NOMO-1 (cell line): ENCODE data around the gene UST.
"Not testable (repeated sequence)": the region's sequence is repeated elsewhere in the genome, so short reads cannot be mapped to it uniquely, and the experiment has no call there.

ENCODE experiments used
- DNase-seq, 2 experiments: peaks; one replicate each; lab custom pipeline; 2025; ENCODE audit not compliant: unreplicated experiment in 2 of 2; lab: John Stamatoyannopoulos, UW

UST gene

DNA sequence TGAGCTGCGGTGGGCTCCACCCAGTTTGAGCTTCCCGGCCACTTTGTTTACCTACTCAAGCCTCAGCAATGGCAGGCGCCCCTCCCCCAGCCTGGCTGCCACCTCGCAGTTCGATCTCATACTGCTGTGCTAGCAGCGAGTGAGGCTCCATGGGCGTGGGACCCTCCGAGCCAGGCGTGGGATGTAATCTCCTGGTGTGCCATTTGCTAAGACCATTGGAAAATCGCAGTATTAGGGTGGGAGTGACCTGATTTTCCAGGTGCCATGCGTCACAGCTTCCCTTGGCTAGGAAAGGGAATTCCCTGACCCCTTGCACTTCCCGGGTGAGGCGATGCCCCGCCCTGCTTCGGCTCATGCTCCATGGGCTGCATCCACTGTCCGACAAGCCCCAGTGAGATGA is 117.3 kb downstream of the UST start:
- DNase-seq, result not testable (repeated sequence)

DNA sequence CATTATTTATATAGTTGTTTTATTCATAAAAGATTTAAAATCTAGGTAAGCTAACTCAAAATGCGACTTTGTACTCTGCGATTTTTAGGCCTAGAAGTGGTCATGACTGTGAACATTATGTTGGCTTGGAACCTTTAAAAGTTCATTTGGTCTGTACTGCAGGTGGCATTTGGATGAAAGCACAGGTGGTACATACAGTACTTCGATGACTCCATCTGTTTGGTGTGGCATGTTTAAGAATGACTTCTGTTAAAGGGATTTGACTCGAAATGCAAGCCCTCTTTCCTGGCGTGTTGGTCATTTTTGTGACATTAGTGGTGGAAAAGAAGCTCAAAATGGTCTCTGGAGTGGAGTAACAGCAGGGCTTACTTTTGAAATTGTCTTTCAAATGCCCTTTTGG is 118.1 kb downstream of the UST start:
- no peak for DNase-seq

DNA sequence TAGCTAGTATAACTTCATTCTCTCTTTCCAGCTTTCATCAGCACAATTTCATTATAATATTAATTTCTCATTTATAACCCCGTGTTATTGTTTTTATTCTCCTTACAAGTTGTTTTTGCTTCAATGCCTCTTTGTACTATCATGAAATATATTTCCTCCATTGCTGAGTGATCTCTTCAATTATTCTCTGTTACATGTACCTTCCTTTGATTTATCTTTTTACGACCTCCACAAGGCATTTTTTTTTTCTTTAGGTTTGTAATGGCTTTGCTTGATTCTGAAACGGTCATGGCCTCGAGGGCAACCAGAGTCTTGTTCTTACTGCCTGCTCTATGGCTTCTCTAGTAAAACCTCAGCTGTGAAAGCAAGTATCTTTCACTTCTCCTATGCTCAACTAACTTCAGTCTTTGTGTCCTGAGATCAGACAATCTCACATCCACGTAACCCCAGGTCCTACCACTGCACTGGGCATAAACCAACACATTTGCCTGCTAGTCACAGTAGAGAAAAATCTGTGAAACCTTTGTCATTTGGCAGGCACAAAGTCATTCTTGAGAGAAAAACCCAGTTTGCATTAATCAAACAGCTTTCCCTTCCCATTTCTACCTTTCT is 119.9 kb downstream of the UST start:
- peak in 1 of 2 experiments; percentile 47 for DNase-seq

DNA sequence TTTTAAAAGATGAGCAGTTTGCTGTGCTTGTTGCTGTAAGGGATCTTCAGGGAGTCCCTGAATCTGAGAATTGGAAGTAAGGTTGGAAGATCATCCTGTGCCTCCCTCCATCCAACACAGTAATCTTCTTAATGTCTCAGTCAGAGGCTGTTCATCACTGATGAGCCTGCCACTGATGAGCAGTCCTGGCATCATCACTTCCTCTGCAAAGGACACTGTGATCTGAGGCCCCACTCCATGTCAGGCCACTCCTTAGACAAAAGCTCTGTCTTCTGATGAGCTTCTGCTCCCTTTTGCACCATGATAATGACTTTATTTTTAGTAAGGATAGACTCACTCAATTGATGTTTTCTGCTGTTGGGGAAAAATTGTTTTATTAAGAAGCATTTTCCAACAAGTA is 121.0 kb downstream of the UST start:
- no peak for DNase-seq

DNA sequence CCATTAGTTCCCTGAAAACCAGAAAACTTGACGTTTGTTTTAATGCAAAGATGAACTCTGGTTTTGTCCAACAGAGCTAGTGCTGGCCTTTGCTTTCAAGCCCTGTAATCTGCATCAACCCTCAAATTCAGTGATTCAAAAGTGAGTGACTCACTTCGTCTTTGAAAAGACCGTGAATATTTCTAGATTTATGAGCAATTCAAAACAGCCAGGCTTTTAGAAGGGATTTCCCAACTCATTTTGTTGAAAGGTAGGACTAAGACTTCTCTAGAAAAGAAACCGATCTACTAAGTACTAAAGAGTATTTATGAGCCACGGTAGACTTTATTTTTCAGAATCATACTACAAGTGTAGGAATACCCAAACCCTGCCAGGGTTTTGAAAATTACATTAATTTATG is 121.5 kb downstream of the UST start:
- DNase-seq, result peak in 1 of 2 experiments; percentile 61

DNA sequence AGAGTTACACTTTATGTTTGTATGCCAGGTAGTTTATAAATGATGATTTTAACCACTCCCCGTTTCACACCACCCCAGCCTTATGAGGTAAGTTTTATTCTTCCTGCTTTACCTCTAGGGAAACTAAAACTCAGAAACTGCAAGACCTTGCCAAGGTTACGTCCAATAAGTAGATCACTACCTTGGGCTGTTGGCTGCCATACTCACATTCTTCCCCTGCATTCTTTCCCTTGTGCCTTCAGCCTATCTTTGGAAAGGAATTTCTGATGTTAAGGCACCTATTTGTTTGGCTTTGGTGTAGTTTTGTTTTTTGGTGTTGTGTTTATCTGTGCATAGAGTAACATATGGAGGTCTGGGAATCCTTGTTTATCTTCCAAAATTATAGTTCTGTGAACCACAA is 122.1 kb downstream of the UST start:
- DNase-seq, result no peak

DNA sequence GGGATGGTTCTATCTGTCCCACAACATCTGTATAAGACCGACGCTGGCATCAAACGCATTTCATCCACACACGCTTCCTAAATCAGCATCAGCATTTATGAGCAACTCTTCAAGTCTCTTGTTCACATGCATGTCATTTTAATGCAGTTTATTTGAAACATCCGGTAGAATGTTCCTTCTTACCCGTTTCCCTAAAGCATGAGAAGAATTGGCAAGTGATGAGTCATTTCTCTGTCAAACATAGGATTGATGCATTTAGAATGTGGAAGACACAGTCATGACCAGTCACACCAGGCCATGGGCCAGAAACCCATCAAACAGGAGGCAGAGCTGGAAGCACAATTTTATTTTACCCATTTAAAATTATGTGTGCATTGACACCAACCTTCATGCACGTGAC is 122.8 kb downstream of the UST start:
- DNase-seq, result peak; percentile 24 to 85

DNA sequence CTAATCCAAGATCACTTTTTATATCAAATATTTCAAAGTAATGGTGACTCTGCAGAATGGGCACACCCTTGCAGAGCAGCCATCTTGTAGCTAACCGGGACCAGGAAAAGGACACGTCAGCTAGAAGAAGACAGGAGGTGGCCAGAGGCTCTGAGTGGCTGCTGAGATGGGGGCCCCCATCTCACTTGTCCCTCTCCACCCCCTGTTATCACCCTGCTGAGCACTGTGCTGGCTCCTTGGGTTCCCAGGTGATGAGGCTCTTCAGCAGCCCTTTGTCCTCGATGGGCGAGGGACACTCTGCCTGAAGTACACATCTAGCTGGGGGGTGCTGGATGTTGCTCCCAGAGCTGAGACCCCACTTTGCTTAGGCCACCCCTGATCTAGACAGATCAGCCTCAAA is 126.3 kb downstream of the UST start:
- no peak for DNase-seq

DNA sequence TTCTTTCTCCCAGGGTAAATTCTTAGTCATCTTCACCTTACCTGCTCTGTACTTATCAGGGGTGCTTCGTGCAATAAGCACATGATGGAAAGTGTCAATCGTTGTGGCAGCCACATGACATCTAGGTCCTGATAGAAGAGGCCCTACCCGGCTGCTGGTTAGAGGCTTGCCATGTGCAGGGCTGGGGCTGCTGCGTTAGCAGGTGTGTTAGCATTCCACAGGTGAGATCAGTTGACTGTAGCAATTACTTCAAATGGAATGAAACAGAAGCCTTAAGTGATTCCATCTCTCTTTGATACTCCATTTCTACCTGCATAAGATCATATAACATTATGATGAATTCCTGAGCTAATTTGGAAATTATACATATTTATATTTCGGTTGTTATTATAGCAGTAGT is 127.0 kb downstream of the UST start:
- no peak for DNase-seq

DNA sequence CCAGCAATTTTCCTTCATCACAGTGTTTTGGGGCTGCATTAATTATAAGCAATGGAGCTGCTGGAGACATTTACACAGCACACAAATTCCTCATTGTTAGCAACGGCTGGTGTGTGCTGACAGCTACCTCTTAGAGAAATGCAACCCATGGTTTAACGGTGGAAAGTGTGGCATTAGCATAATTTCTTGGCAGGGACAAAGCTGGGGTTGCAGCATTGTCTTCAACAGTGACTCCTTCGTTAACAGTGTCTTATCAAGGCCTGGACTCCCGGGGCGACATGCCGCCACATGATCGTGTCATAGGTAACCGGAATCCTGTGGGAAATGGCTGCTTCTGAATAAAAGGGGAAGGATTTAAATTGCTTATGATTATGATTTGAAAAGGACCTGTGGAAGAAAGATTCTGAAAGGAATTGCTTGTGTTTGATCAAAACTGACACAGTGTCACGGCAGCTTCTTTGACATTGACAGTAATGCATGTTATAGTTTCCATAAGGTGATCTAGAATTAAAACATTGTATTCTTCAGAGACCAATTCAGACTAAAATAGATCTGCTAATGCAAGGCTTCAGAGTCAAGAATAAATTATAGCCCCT is 128.0 kb downstream of the UST start:
- DNase-seq, result no peak

DNA sequence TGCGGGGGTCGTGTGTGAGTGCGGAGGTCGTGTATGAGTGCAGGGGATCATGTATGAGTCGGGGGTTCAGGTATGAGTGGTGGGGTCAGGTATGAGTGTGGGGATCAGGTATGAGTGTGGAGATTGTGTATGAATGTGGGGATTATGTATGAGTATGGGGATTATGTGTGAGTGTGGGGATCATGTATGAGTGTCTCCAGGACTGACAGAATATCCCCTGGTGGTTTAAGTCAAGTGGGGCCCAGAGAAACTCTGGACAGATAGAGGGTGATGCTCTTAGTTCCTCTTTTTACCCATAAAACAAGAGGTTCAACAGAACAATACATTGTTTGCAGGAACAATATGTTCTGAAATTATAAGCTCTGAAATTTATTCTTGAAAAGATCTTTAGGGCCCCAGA is 131.9 kb downstream of the UST start:
- peak in 1 of 2 experiments; percentile 18 for DNase-seq

DNA sequence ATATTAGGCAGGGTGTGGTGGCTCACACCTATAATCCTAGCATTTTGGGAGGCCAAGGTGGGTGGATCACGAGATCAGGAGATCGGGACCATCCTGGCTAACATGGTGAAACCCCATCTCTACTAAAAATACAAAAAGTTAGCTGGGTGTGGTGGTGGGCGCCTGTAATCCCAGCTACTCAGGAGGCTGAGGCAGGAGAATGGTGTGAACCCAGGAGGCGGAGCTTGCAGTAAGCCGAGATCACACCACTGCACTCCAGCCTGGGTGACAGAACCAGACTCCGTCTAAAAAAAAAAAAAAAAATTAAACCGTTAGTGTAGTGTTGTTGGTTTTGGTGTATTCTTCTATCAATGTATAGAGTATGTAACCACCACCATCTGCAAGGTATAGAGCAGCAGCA is 133.9 kb downstream of the UST start:
- not testable (repeated sequence) for DNase-seq

DNA sequence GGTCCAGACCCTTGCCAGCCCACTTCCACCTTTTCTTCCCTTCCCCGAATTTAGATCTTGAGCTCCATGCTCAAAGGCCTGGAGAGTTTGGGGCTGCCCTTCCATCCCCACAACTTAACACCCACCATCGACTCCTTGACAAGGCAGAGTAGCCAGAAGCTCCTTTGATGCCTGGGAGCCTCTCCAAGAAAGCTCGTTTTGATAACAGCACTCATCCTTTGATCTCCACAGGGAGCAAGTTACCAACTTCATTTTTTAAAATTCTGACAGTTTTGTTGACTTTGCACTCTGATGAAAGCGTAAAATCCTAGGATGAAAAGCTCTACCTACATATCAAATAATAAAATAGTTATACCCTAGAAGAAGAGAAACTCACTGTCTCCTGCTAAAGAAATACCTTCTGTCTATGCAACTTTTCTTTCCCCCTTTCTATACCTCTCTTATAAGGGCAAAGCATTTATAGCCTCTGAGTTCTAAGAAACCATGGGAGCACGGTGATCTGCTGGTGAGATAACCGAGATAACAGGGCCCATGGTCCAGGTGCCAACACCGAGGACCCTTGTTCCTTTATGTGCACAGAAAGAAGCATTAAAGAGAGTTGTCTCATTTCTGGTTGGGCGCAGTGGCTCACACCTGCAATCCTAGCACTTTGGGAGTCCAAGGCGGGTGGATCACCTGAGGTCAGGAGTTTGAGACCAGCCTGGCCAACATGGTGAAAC is 134.9 kb downstream of the UST start:
- DNase-seq, result no peak

DNA sequence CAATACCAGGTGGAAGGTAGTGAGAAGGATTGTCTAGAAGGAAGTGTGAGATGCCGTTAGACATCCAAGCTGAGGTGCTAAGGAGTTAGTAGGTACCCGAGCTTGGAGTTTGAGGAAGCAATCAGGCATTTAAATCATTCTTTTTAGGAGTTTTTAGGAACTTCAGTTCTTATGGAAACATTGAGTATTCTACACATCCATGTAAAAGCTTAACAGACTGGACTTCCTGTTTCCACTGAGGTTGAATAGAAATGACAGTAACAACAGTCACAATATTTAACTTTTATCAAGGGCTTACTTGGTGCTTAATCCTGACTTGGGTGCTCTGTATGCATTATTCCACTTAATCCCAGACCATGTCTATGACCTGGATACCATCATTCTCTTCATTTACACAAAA is 136.4 kb downstream of the UST start:
- DNase-seq, result peak in 1 of 2 experiments; percentile 47

DNA sequence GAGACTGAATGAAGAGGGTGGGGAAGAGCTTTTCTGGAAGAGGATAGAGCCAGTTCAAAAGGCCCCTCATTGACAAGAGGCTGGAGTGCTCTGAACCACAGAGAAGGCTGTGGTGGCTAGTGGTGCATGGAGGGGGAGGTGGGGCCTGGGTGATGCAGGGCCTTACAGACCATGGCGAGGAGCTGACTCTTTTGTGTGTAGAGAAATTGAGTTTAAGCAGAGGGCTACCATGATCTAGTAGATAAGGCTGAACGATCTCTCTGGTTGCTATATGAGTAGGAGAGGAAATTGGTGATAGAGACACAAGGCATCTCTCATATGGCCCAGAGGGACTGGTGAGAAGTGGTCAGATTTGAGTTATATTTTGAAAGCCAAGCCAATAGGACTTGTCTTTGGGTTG is 137.6 kb downstream of the UST start:
- no peak for DNase-seq

DNA sequence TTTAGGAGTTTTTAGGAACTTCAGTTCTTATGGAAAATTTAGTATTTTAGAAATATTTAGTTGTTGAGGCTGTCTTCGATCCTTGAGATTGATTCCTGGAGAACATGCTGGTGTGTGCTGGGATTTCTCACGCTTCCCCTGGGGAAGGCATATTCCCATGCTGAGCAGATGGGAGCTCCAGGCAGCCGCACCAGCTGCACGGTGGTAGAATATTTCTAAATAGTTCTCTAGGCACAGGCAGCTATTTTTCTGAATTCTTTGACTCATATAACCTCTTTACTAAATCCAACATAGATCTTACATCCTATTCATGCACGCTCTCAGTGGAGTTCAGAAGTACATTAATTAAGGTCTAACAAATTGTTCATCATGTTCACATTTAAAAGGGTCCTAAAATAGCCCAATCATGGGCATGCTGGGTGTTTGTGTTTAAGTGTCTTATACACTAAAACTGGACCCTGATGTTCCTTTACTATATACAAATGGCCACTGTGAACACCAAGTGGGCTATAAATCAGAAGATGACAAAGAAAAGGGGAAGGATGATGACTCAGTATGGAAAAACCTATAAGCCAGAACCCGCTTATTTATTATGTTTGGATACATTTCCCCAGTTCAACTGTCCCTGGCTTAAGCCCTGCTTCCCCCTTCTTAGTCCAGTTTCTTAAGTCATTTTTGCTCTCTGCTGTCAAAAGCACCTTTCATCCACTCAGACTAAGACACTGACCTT is 138.5 kb downstream of the UST start:
- peak; percentile 39 to 92 for DNase-seq

DNA sequence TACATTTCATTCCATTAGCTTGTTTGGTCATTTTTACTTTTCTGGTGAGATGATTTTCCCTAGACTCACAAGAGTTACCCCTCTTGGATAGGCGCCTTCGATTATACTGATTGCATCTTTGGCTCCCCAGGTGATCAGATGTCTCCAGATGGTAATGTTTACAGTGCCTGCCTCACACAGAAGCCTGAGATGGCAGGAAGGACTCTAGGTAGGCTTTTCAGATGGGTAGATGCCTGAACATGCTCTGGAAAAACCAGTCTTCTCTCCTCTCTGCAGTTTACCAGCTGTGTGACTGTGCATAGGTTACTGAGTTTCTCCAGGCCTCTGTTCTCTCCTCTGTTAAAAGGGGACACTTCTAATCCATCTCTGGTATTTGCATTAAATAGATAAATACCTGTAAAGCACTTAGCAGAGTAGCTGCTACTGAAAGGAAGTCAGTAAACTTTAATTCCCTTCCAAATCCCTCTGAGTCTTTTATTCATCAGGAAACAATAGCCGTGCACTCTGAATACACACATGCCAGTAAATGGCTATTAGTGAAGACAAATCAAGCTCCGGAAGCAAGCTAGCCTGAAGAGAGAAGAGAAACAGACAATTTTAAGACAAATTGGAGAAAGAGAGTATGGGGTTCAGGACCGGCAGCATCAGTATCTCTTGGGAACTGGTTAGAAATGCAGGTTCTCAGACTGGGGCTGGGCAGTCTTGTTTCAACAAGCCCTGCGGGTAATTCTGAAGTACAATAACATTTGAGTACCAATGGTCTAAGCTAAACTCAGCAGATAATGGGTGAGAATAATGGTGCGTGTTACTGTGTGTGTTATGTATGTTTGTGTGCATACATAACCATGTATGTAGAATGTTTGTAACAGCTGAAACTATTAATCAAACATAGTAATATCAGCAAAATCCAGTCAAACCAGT is 139.4 kb downstream of the UST start:
- no peak for DNase-seq

DNA sequence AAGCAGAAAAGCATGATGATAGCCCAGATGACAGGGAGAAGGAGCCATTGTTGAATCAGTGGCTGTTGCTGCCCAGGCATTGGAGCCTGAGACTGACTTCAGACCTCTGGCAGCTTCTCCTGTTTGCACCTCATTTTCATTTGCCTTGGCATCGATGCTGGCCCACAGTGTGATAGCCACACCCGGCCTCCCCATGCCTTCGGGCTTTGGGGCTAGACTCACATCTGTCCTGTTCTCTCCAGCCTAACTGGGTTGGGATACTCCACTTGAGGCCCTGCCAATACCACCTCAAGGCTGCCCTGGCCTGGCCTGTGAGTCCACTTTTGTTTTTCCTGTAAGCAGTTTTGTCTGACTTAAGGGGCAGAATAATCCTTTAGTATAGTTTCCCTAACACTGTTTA is 140.4 kb downstream of the UST start:
- DNase-seq, result no peak

DNA sequence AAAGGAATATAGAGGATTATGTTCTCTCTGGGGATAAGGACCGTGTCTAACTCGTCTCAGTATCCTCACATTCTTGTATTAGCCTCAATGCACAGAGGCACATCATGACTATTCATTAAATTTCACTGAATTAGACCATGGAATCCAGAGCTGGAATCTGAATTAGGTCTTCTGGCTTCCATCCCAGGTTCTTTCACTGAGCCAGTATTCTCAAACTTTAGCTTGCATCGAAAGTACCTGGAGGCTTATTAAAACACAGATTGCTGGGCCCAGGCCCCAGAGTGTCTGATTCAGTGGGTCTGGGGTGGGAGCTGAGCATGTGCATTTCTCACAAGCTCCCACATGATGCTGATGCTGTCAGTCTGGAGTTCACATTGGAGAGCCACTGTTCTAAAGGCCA is 142.0 kb downstream of the UST start:
- DNase-seq, result no peak

DNA sequence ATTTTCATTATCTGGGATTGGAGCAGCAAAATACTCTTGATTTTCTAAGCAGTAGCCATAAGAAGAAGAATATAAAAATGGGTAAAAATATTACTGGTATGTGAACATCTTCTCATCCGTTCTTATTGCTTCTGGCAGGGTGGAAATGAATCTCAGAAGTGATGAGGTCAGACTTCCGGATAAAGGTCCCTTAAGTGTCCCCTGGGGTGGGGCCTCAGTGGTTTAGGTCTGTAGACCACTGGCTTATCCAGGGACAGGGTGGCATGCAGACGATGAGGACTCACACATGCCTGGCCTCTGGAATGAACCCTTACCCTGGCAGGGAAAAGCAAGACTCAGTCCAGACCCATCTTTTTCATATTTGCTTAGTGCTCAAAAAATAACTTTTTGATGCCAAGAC is 143.3 kb downstream of the UST start:
- DNase-seq, result no peak
